GM21423 (cell line): Measurements from ENCODE around the gene GRIA2.

ENCODE experiments used
- ATAC-seq: cut with Tn5 transposase; IDR thresholded peaks from one replicate; pipeline ENCODE4 v1.9.1; 2021; ENCODE audit warnings: mild to moderate bottlenecking, moderate library complexity; ENCODE audit not compliant: unreplicated experiment

GRIA2 gene

DNA sequence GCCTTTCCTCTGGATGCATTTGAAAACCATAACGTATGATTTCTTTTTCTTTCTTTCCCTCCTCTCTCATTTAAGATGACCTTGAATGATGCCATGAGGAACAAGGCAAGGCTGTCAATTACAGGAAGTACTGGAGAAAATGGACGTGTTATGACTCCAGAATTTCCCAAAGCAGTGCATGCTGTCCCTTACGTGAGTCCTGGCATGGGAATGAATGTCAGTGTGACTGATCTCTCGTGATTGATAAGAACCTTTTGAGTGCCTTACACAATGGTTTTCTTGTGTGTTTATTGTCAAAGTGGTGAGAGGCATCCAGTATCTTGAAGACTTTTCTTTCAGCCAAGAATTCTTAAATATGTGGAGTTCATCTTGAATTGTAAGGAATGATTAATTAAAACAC, 142.8 kb downstream of the GRIA2 start:
- ATAC-seq = no peak

DNA sequence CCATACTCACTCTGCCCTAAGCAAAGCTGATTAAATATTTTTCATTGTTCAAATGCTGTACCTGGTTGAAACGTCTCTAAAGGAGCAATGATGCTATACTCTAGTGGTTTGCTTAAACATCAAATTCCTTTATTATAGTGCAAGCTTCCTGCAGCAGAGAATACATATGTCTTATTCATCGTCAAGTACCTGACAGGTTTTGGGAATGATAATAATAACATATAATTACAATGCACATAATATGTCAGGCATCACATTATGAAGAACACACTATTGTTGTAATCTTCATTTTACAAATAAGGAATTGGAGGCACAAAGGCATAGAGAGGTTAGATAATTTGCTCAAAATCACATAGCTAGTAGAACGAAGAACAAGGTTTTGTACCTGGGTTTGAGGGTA, 151.6 kb downstream of the GRIA2 start:
- ATAC-seq = no peak

DNA sequence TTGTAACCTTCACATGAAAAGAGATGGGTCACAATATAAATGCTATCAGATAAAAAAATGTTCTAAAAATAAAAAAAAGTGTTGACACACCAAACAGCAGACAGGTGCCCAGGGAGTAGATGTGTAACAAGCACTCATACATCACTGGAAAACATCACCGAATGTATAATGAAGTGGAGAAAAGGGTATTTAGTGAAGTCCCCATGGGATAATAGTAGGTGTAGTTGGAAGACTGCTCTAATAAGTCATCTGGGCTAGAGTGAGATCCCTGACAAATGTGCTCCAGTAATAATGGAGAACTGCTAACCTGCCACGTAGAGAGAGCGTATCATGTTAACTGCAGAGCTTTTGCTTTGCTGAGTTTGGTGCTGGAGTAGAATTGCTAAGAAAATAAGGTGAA, 152.0 kb downstream of the GRIA2 start:
- ATAC-seq = no peak

DNA sequence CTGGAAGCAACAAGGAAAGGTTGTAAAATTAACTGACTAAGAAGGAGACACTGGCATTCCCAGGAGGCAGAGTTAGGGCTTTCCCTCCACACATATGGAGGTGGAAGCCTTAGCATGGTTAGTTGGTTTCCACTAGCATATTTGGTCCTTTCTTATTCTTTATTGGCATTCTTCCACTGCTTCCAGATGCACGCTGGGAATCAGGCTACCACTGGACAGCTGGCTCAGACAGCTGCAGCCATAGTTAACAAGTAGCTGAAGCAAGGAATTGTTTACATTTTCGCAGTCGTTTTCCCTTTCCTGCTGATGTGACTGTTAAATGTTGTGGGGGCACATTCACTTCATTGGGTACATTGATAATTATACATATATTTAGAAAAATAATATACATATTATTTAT, 169.2 kb downstream of the GRIA2 start:
- no peak for ATAC-seq

DNA sequence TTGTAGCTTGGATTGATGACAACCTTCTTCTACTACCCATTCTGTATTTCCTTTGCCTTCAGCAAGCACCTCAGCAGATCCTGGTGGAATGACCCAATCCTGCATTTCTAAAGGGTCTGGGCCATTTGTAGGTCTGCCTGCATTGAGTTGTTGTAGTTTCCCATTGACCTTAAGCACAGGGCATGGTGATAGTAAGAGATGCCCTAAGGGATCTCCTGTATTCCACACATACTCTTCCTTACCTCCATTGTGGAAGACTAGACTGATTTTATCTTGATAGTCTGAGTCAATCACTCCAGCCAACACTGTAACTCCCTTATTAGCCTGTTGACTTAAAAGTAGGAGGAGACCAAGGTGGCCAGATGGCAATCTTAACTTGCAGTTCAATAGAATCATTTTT, 184.5 kb downstream of the GRIA2 start:
- ATAC-seq = no peak
